HepG2 (cell line): Measurements from ENCODE around the gene DCDC1. TPM values are rescaled to one million over a fixed set of nuclear protein-coding genes. Genes with fewer than 3 reads are reported as not detected.

ENCODE experiments used
- ATAC-seq: fragments of 200-7000 bp; cut with Tn5 transposase; 3 replicates; pipeline ENCODE4 v1.9.1; 2020; ENCODE audit warnings: mild to moderate bottlenecking, moderate library complexity
- BruUV-seq: library from RNA; stranded (reverse); fragments of 400-500 nt; replicated peaks from 2 replicates; lab custom pipeline; 2021; lab: Mats Ljungman, UMichigan
- CTCF ChIA-PET: fragments of 300-600 bp; formaldehyde crosslinking; extraction: SDS; loops from one replicate; lab custom pipeline; 2021; ENCODE audit warnings: low total read pairs, inconsistent platforms, low intra/inter-chr PET ratio; lab: Yijun Ruan, JAX
- POLR2A ChIA-PET: fragments of 350-600 bp; sonication (Branson Sonifier 250); formaldehyde crosslinking; loops from one replicate; lab custom pipeline; 2020; ENCODE audit warnings: antibody characterized with exemption, inconsistent platforms; lab: Yijun Ruan, JAX
- DNase-seq: peaks from one replicate; pipeline ENCODE4 v3.0.0-alpha.2; 2015; ENCODE audit warnings: low spot score
- FAIRE-seq: peaks from 3 replicates; lab custom pipeline; 2011; peaks lifted over from hg19 to GRCh38; lab: Jason Lieb, UNC
- H2AFZ ChIP-seq: one replicate; pipeline ENCODE4 v1.6.1; 2011; ENCODE audit warnings: low read length, inconsistent platforms
- H3K27ac ChIP-seq: fragments of 300-600 bp; 3 replicates; pipeline ENCODE4 v1.8.0; 2011; ENCODE audit warnings: mixed run types, mild to moderate bottlenecking, mixed read lengths, low read length, inconsistent platforms; ENCODE audit not compliant: insufficient read depth; ENCODE audit errors: extremely low read length
- H3K27me3 ChIP-seq, 2 experiments: fragments of 200-600 bp in 1 of 2; 2 replicates in 1 of 2; 3 replicates in 1 of 2; pipeline versions ENCODE4 v1.6.0 to v1.8.0; 2011; ENCODE audit warnings: low read length in 2 of 2, mild to moderate bottlenecking in 2 of 2, moderate library complexity in 2 of 2, inconsistent platforms in 1 of 2; ENCODE audit not compliant: insufficient read depth in 2 of 2, control insufficient read depth in 1 of 2
- H3K36me3 ChIP-seq, 2 experiments: fragments of 200-600 bp in 1 of 2; replicated peaks in 1 of 2; 2 replicates in 1 of 2; 3 replicates in 1 of 2; pipeline versions ENCODE4 v1.5.1 to v1.8.0; 2011; ENCODE audit warnings: low read length in 2 of 2, inconsistent platforms in 1 of 2; ENCODE audit not compliant: insufficient read depth in 2 of 2, control insufficient read depth in 1 of 2
- H3K4me1 ChIP-seq: 2 replicates; pipeline ENCODE4 v1.5.1; 2012; ENCODE audit warnings: low read length, inconsistent platforms; ENCODE audit not compliant: insufficient read depth
- H3K4me2 ChIP-seq: 2 replicates; pipeline ENCODE4 v1.6.0; 2011; ENCODE audit warnings: low read depth, low read length, inconsistent platforms
- H3K4me3 ChIP-seq, 3 experiments: fragments of 200-600 bp in 1 of 3; sonication (generic), shearing (Covaris generic) in 1 of 3; replicated peaks in 1 of 3; 2 replicates each; pipeline ENCODE4 v1.5.1; 2011 to 2016; ENCODE audit warnings: low read length in 3 of 3, inconsistent platforms in 2 of 3, low read depth in 2 of 3, mild to moderate bottlenecking in 2 of 3, control low read depth in 1 of 3, mixed read lengths in 1 of 3; ENCODE audit not compliant: insufficient read depth in 1 of 3
- H3K79me2 ChIP-seq: one replicate; pipeline ENCODE4 v1.6.1; 2011; ENCODE audit warnings: low read length, inconsistent platforms; ENCODE audit not compliant: insufficient read depth
- H3K9ac ChIP-seq: 2 replicates; pipeline ENCODE4 v1.6.0; 2011; ENCODE audit warnings: mild to moderate bottlenecking, low read depth, low read length, inconsistent platforms; ENCODE audit not compliant: insufficient read depth
- H3K9me3 ChIP-seq: 2 replicates; pipeline ENCODE4 v1.5.1; 2012; ENCODE audit warnings: mild to moderate bottlenecking, low read length
- H4K20me1 ChIP-seq: 2 replicates; pipeline ENCODE4 v1.6.0; 2011; ENCODE audit warnings: inconsistent platforms, mild to moderate bottlenecking, low read length, moderate library complexity; ENCODE audit not compliant: insufficient read depth
- ATM ChIP-seq: fragments of 450-650 bp; IDR thresholded peaks from 2 replicates; pipeline ENCODE4 v1.7.1; 2017; ENCODE audit warnings: mild to moderate bottlenecking, borderline replicate concordance
- ELF4 ChIP-seq: sonication (generic); formaldehyde crosslinking; IDR thresholded peaks from 2 replicates; pipeline ENCODE4 v1.5.0; 2020; ENCODE audit warnings: missing genetic modification reagents, mild to moderate bottlenecking, moderate library complexity, borderline replicate concordance
- GABPB1 ChIP-seq: IDR thresholded peaks from 2 replicates; pipeline ENCODE4 v1.6.1; 2016; ENCODE audit warnings: mild to moderate bottlenecking, missing genetic modification reagents, moderate library complexity, missing compliant biosample characterization
- GATAD1 ChIP-seq: IDR thresholded peaks from 2 replicates; pipeline ENCODE4 v1.6.1; 2016; ENCODE audit warnings: missing genetic modification reagents, missing compliant biosample characterization
- HNRNPK ChIP-seq: fragments of 200-400 bp; formaldehyde crosslinking; IDR thresholded peaks from 2 replicates; pipeline ENCODE4 v1.6.1; 2018; ENCODE audit warnings: low read length, low read depth, moderate library complexity, mild to moderate bottlenecking; ENCODE audit not compliant: poor library complexity, severe bottlenecking
- ZNF317 ChIP-seq: sonication (generic); formaldehyde crosslinking; IDR thresholded peaks from 2 replicates; pipeline ENCODE4 v1.5.0; 2020; ENCODE audit warnings: mild to moderate bottlenecking, missing genetic modification reagents
- WGBS: methylation state at CpG from one replicate; pipeline ENCODE4 v1.1.6; 2017; ENCODE audit warnings: low lambda C conversion rate; 5-methylcytosine and 5-hydroxymethylcytosine counted together
- in situ Hi-C: cut with HindIII; loops from 2 replicates; pipeline ENCODE4 v1.10.0; 2017; ENCODE audit warnings: low pct_unique_long_range_greater_than_20kb; ENCODE audit not compliant: extremely low pct_ligation_motif_present
- intact Hi-C: fragments of 100-400 bp; cut with micrococcal nuclease; formaldehyde crosslinking; loops from one replicate; pipeline ENCODE4 v1.10.0; 2022; ENCODE audit not compliant: unreplicated experiment
- polyA plus RNA-seq, 8 experiments: library from polyadenylated mRNA; depleted of rRNA in 3 of 8; stranded (reverse) in 7 of 8; unstranded in 1 of 8; fragments of >200 nt; fragmentation: Illumina TruSeq in 4 of 8; extraction: Trizol in 4 of 8; gene quantifications; 2 replicates each; pipeline versions ENCODE4 v1.2.1 to v1.2.3, GENCODE V29; 2011 to 2016; ENCODE audit warnings: low read depth in 4 of 8, missing spikeins in 1 of 8, mixed read lengths in 1 of 8; ENCODE audit not compliant: insufficient read depth in 1 of 8
- total RNA-seq, 5 experiments: library from RNA; depleted of rRNA; stranded (reverse); fragments of >200 nt; fragmentation: Illumina TruSeq; extraction: Trizol; gene quantifications; 2 replicates each; pipeline ENCODE4 v1.2.3, GENCODE V29; 2016; ENCODE audit warnings: low read depth in 1 of 5
- TF ChIP-seq, protein P1 (sequence below), 2 experiments: sonication (generic) in 1 of 2; formaldehyde crosslinking in 1 of 2; IDR thresholded peaks; 2 replicates each; pipeline versions ENCODE4 v1.5.1 to v1.6.1; 2011 to 2020; ENCODE audit warnings: borderline replicate concordance in 1 of 2, low read depth in 1 of 2, low read length in 1 of 2, mild to moderate bottlenecking in 1 of 2, missing genetic modification reagents in 1 of 2, moderate library complexity in 1 of 2
- TF ChIP-seq, protein P2 (sequence below): IDR thresholded peaks from 2 replicates; pipeline ENCODE4 v1.6.1; 2016; ENCODE audit warnings: mild to moderate bottlenecking

DCDC1 gene
- total and polyA plus RNA-seq, 2 of the 13 experiments (the other 11 are each of a cell fraction or from before 2014, with no cell fraction given): 0.12 to 0.27 TPM

GRCh38 chr11:31092638-31093037 is 276.9 kb downstream of the DCDC1 start:
- FAIRE-seq (no peak), ATAC-seq (no peak), DNase-seq (no peak)
- Histone ChIP-seq H3K27ac (no peak overlapping the region), H3K36me3 (no peaks in the 10 kb centered on the region), H3K79me2 (no peaks in the 10 kb centered on the region), H2AFZ (no peak overlapping the region), H3K4me2 (no peak overlapping the region), H4K20me1 (no peaks in the 10 kb centered on the region), H3K4me1 (no peaks in the 10 kb centered on the region), H3K4me3 (no peak overlapping the region), H3K9me3 (peaks cover 22% of the 10 kb centered on the region), H3K27me3 (no peaks in the 10 kb centered on the region), H3K9ac (no peak overlapping the region)
- in situ Hi-C loops: no loop called here
- no TSS peak for BruUV-seq
- intact Hi-C loops: no loop called here
- CTCF ChIA-PET: no interaction called here
- TF ChIP-seq ELF4 (CRISPR knock-in tag): no peak
- POLR2A ChIA-PET: no interaction called here

DNA sequence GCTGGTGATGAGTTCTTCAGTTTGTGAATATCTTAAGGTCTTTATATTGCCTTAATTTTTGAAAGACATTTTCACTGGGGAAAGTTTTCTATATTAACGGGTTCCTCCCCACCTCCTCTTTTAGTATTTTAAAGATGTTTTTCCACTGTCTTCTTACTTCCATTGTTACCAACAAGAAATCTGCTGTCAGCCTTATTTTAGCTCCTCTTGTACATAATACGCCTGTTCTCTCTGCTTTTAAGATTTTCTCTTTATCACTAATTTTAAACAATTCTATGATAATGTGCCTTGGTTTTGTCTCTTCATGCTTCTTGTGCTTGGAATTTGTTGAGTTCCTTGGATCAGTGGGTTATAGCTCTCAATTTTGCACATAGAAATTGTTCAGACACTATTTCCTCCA is 280.4 kb downstream of the DCDC1 start:
- CTCF ChIA-PET: no interaction called here
- intact Hi-C loops: no loop called here
- no peak for FAIRE-seq

More for the DNA sequence above, 280.4 kb downstream of the DCDC1 start:
- TF ChIP-seq, protein P1, sequence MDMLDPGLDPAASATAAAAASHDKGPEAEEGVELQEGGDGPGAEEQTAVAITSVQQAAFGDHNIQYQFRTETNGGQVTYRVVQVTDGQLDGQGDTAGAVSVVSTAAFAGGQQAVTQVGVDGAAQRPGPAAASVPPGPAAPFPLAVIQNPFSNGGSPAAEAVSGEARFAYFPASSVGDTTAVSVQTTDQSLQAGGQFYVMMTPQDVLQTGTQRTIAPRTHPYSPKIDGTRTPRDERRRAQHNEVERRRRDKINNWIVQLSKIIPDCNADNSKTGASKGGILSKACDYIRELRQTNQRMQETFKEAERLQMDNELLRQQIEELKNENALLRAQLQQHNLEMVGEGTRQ (IDR thresholded peaks at IDR 0.05; ENCODE audit: low read depth, low read length): no peak
- TF ChIP-seq, protein P1 (CRISPR knock-in tag; IDR thresholded peaks at IDR 0.05; ENCODE audit: borderline replicate concordance): no peak
- no peak for TF ChIP-seq GABPB1 (CRISPR knock-in tag)
- no peak for TF ChIP-seq ATM
- TF ChIP-seq HNRNPK: no peak
- TF ChIP-seq ZNF317 (CRISPR knock-in tag): peak; percentile 98
- TF ChIP-seq, protein P2, sequence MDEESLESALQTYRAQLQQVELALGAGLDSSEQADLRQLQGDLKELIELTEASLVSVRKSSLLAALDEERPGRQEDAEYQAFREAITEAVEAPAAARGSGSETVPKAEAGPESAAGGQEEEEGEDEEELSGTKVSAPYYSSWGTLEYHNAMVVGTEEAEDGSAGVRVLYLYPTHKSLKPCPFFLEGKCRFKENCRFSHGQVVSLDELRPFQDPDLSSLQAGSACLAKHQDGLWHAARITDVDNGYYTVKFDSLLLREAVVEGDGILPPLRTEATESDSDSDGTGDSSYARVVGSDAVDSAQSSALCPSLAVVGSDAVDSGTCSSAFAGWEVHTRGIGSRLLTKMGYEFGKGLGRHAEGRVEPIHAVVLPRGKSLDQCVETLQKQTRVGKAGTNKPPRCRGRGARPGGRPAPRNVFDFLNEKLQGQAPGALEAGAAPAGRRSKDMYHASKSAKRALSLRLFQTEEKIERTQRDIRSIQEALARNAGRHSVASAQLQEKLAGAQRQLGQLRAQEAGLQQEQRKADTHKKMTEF: no peak
- TF ChIP-seq GATAD1 (CRISPR knock-in tag): no peak
- Histone ChIP-seq H3K4me2 (no peak overlapping the region), H3K9ac (no peak overlapping the region), H3K27me3 (no peaks in the 10 kb centered on the region), H3K79me2 (no peaks in the 10 kb centered on the region), H3K4me1 (no peaks in the 10 kb centered on the region), H3K4me3 (no peak overlapping the region), H3K9me3 (peaks cover 22% of the 10 kb centered on the region), H2AFZ (no peak overlapping the region), H3K36me3 (no peaks in the 10 kb centered on the region), H3K27ac (no peak overlapping the region), H4K20me1 (no peaks in the 10 kb centered on the region)
- 38% methylated on average over 2 of the region's 2 CpGs for whole genome bisulfite sequencing
- ATAC-seq (no peak), DNase-seq (no peak)
- POLR2A ChIA-PET: interaction anchor here (0.7 kb wide), 1 partner anchor 92 kb away, joined by 3 read pairs; no protein-coding TSS in a partner anchor
- in situ Hi-C loops: no loop called here
- BruUV-seq: no TSS peak
